HG03342 (cell line): ENCODE data around the gene NPBWR2.
"Not testable (repeated sequence)": the region's sequence is repeated elsewhere in the genome, so short reads cannot be mapped to it uniquely, and the experiment has no call there.

ENCODE experiments used
- ATAC-seq: cut with Tn5 transposase; IDR thresholded peaks from one replicate; pipeline ENCODE4 v1.9.1; 2021; ENCODE audit warnings: mild to moderate bottlenecking, moderate library complexity; ENCODE audit not compliant: unreplicated experiment

Gene NPBWR2

DNA sequence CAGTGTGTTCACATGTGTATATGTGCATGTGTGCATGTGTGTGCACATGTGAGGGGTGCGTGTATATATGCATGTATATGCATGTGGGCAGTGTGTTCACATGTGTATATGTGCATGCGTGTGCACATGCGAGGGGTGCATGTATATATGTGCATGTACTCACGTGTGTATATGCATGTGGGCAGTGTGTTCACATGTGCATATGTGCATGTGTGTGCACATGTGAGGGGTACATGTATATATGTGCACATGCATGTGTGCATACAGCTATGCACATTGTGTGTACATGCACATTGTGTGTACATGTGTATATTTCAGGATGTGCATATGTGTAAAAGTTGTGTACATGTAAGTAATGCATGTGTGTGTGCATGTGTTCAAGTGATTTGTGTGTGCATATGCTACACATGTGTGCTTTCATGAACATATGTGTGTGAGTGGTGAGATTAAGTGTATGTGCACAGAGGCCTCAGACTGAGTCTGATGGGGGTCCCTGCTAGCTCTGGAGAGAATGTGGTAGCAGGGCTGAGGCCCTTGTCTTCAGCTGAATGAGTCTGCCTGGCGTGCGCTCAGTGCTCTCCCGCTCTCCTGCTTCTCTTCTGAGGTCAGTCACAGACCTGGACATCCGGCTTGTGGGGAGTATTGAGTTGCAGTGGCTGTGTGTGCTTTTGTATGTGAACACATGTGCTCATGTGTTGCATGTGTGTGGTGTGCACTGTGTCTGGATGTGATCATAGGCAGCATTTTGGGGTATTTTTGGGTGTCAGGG, 37.0 kb upstream of the NPBWR2 start:
- no peak for ATAC-seq

DNA sequence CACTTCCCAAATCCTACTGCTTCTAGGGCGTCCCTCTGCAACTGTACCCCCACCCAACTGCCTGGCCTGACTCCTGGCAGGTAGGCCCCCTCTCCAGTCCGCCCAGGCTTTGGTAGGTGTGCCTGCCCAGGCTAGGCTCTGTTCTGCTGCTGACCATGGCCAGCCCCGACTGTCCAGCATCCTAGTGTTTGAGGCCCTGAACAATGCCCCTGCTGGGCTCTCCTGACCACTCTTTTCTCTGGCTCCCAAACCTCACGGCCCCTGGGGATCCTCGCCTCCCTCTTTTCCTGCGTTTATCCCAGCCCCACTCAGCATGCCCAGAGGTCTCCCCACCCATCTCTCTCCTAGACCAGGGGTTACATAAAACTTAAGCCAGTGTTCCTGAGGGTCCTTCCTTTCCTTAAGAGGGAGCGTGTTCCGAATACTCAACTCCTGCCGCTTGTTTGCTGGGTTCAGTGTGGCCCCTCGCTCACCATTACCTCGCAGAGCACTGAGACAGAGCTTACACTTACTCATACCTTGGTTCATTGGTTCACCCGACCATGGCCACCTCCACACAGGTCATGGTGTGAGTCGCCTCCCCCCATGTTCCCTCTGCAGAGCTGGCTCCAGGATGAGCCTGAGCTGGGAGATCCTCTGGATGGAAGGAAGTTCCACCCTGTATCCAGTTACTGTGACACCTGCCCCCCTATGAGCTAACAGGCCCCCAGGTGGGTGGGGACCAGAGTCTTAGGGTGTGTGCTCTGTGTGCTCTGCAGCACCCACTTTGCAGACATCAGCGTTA, 35.8 kb upstream of the NPBWR2 start:
- no peak for ATAC-seq

DNA sequence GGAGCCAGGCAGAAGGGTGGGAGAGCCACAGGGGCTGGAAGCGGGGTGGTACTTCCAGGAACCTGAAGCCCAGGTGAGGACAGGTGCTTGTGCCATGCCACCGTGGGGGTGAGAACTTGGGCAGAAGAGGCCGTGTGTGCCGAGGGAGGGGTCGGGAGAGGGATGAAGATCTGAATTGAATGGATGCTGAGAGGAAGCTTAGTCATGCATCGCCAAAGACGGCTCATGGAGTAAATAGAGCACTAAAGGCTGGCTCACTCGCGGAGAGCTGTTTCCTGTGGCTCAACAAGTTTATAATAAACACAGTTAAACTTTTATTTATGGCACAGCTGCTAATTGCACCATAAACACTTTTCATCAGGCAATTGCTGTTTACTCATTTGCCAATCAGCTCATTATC, 35.2 kb upstream of the NPBWR2 start:
- no peak for ATAC-seq

DNA sequence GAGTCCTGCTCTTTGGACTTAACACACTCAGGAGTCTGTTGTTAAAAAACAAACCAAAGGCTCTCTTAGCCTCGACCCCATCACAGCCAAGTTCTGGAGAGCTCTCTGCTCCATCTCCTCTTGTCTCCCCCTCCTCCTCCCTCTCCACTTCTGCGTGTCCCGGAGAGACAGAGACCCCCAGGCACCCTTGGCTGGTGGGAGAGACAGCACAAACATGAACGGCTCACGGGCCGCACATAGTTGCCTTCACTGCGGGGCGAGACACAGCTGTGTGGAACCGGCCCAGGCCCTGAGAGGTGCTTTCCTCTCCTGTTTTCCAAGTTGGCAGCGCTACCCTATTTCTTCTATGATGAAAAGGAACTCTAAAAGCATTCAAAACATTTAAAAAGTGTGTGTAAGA, 33.6 kb upstream of the NPBWR2 start:
- no peak for ATAC-seq

DNA sequence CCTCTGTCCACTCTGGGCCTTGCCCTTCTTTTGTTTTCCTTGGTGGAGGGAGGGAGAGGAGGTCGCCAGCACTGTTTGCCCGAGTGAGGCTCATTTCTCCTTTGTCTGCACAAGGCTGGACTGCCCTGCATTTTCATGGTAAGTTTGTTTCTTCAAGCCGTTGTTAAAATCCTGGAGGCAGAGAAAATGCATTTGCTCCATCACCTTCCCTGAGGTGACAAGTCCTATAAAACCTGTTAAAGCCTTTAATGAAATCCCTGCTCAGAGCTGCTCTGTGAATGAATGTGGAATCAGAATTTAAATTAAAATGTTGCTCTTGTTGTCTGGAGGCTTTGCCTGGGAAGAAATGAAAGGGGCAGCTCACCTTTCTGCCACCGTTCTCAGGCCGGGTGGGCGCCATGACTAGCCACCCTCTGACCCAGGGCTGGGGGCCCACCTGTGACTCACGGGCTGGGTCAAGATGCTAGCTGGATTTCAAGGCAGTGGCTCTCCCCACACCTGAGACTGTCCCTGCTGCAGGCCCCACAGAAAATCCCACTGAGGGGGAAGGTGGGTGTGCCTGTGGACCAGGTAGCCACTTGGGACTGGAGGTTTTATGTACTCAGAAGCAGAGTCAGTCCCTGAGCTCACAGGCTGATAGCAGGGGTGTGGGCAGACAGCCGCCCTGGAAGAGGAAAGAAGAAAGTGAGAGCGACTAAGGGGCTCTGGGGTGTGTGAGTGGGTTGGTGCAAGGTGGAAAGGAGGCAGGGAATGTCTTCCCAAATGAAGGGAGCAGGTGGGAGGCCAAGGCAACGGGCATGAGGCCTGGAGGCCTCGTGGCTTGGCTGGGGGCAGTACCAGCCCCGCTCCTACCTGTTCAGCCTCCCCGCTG, 32.9 kb upstream of the NPBWR2 start:
- ATAC-seq, result no peak

DNA sequence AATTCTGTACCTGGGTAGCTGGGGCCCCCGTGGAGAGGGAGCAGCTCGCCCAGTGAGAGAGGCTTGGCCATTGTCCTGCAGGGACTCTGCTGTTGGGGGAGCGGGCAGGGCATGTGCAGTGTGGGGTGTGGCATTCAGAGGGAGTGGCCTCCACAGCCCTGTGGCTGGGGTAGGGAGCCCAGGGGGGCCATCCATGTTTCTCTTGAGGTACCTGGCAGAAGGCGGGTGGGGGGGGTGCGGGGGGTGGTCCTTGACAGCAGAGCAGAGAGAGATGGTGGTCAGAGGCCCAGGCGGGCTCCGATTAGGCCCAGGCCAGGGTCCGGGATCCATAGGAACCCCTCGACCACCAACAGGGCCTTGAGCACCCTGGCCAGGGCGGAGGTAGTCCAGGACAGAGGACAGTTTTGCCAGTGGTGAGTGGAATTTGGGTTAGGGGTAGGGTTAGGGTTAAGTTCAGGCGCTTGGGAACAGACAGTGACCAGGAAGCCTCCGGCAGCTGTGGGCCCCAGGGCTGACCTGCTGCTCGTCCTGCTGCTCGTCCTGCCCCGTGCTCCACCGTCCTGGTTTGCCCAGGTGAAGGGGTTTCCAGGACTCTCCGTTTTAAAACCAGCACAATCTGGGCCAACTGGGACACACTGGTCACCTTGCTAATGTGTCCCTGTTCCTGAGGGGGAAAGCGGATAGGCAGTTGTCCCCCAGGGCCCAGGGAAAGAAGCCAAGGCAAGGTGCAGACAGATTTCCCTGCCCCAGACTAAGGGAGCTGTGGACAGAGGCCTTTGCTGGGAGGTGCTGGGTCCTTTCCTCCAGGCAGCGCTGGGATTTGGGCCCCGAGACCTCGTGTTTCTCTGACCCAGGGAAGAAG, 32.1 kb upstream of the NPBWR2 start:
- ATAC-seq, result no peak

DNA sequence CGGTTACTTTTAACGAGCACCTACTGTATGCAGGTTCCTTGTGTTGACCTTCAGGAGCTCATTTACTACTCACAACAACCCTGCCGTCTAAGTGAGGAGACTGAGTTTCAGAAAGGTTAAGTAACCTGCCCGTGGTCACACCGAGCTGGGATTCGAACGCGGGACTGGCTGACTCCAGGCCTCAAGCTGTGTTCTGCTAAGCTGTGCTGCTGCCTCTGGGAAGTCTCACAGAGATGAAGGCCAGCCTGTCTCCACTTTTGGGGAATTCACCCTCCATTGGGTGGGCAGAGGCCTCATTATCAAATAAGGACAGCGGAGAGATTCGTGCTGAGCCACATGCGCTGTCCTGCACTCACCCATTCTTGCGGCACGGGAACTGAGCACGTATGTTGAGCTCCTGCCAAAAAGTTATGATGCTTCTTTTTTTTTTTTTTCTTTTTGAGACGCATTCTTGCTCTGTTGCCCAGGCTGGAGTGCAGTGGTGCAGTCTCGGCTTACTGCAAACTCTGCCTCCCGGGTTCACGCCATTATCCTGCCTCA, 31.0 kb upstream of the NPBWR2 start:
- no peak for ATAC-seq

DNA sequence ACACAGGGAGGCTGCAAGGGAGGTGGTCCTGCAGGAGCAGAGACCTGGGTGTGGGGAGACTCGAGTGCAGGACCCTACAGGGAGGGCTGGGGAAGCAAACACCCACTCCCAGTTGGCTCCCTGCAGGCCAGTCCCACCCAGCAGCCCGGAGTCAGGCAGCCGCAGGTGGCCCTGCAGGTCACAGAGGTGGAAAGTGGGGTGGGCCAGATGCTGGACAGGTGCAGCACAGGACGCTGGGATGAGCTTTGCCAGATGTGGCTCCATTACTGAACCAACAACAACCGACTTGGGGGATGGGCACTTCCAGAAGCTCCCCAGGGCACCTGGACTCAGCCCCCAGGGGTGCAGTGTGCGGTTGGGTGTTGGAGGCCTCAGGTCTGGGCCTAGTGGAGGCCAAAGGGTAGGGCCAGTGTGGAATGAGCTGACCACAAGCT, 30.2 kb upstream of the NPBWR2 start:
- no peak for ATAC-seq

DNA sequence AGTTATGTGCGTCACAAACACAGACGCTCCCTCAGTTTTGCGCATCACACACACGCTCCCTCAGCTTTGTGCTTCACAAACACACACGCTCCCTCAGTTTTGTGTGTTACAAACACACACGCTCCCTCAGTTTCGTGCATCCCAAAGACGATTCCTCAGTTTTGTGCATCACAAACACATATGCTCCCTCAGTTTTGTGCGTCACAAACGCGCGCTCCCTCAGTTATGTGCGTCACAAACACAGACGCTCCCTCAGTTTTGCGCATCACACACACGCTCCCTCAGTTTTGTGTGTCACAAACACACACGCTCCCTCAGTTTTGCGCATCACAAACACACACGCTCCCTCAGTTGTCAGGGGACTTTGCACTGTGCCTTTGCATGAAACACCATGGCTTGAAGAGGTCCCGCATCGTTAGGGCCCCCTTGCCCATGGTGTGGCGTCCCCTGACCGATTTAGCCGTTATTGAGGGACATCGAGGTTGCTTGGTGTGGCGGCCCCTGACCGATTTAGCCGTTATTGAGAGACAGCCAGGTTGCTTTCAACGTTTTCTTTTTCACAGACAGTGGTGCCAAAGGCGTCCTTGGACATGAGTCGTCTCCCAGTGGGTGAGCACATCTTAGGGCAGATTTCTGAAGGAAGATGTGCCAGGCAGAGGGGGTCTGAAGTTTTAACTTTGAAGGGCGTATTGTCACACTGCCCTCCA, 28.8 kb upstream of the NPBWR2 start:
- no peak for ATAC-seq

DNA sequence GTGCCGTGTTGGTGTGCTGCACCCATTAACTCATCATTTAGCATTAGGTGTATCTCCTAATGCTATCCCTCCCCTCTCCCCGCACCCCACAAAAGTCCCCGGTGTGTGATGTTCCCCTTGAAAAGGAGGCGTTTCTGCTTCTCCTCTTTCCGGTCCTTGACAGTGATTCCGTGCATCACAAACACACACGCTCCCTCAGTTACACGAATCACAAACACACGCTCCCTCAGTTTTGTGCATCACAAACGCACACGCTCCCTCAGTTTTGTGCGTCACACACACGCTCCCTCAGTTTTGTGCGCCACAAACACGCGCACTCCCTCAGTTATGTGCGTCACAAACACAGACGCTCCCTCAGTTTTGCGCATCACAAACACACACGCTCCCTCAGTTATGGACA, 27.4 kb upstream of the NPBWR2 start:
- not testable (repeated sequence) for ATAC-seq

DNA sequence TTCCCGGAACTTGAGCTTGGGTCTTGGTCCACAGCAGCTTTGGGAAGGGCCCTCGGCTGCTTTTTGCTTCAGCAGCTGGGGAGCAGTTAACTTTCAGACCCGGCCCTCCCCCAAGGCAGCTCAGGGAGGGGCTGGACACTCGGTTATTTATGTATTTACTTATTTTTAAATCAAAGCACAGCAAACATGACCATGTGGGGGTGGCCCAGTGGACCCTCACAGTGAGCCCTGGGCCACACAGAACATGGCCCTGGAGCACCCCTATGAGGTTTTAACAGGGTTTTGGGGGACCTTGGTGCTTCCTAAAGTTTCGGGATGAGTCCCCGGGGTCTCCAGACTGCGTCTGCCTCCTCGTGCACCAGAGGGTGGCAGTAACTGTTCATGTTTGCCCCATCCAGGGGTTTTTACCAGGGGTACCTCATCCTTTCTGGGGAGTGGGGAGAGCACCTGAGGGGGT, 26.6 kb upstream of the NPBWR2 start:
- no peak for ATAC-seq

DNA sequence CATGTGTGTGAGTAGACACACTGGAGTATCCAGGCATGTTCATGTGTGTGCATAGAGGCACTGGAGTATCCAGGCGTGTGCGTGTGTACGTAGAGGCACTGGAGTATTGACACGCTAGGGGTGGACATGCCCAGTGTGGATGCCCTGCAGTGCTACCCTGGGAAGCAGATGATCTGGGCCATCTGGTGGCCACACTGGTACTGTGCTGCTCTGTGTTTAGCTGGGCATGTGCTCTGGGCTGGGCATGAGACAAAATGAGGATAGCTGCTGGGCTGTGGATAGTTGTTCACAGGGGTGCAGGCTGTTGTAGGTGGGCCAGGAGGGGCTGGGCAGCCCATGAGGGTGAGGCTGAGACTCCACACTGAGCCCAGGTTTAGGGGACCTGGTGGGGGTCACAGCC, 24.0 kb upstream of the NPBWR2 start:
- ATAC-seq, result no peak

DNA sequence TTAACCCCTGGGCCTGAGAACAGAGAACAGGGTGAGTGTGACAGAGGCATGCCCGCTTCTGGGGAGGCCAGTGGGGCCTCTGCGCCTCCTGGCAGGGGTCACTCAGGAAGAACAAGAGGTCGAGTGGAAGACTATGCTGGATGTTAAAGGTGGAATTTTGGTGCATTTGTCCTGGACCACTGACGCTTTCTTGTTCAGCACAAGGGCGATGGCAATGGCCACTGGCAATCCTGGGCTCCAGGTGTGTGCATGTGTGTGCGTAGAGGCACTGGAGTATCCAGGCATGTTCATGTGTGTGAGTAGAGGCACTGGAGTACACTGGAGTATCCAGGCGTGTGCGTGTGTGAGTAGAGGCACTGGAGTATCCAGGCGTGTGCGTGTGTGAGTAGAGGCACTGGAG, 23.5 kb upstream of the NPBWR2 start:
- no peak for ATAC-seq

DNA sequence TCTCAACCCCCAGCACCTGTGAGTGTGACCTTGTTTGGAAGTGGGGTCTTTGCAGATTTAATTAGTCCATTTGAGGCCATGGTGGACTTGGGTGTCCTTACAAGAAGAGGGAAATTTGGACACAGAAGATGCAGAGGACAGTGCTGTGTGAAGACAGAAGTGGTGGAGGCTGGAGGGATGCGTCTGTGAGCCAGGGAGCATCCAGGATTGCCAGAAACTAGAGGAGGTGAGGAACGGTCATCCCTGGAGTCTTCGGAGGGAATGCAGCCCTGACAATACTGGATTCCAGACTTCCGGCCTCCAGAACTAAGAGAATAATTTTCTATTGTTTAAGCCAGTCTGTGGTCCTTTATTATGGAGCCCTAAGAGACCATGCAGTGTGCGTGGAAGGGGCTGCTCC, 22.9 kb upstream of the NPBWR2 start:
- no peak for ATAC-seq

DNA sequence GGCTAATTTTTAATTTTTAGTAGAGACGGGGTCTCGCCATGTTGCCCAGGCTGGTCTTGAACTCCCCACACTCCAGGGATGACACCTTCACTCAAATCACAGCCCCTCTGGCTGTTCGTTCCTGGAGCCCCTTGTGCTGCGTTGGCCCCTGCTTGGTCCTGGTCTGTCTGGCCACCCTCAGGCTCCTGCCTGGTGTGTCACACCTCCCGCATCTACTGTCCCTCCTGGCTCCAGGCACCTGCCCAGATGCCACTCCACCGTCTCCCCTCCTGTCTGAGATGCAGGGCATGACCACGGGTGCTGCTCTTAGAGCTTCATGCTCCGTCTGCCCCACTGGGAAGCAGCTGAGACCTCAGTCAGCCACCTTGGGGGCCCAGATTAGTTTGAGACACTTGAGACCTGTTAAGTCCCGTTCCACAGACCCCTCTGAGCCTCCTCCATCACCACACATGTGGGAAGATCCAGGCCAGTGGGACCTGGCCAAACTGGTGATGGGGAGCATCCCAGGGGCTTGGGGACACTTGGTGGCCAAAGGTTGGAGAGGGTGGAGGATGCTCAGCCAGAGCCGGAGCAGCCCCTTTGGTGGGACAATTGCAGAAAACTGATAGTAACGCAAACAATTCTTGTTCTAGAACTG, 21.9 kb upstream of the NPBWR2 start:
- ATAC-seq, result no peak

DNA sequence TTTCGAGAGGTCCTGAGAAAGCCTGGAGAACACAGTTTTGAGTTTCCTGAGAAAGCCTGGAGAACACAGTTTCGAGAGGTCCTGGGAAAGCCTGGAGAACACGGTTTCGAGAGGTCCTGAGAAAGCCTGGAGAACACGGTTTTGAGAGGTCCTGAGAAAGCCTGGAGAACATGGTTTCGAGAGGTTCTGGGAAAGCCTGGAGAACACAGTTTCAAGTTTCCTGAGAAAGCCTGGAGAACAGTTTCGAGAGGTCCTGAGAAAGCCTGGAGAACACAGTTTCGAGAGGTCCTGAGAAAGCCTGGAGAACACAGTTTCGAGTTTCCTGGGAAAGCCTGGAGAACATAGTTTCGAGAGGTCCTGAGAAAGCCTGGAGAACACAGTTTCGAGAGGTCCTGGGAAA, 16.2 kb upstream of the NPBWR2 start:
- ATAC-seq, result not testable (repeated sequence)

DNA sequence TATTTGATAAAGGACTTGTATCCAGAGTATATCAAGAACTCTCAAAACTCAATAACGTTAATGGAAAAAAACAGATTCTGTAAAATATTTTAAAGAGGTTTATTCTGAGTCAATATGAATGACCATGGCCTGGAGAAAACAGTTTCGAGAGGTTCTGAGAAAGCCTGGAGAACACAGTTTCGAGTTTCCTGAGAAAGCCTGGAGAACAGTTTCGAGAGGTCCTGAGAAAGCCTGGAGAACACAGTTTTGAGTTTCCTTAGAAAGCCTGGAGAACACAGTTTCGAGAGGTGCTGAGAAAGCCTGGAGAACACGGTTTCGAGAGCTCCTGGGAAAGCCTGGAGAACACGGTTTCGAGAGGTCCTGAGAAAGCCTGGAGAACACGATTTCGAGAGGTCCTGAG, 15.6 kb upstream of the NPBWR2 start:
- ATAC-seq, result not testable (repeated sequence)

DNA sequence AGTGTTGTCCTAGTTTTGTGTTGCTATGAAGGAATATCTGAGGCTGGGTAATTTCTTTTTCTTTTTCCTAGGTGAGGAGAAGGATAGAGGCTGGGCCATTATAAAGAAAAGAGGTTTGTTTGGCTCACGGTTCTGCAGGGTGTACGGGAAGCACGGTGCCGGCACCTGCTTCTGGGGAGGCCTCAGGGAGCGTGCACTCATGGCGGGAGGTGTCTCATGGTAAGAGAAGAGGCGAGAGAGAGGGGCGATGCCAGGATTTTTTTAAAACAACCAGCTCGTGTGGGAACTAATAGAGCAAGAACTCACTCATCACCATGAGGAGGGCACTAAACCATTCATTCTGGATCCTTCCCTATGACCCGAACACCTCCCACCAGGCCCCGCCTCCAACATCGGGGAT, 14.2 kb upstream of the NPBWR2 start:
- ATAC-seq, result no peak
